ENCODE results near the gene GID8.

- no peak for TF ChIP-seq POLR2A (IDR thresholded peaks at IDR 0.05)
- no peak for TF ChIP-seq CTCF (IDR thresholded peaks at IDR 0.05)
Observed at GRCh38 chr20:62914970-62915457, 22.9 kb upstream of the GID8 start.
